Panc1 (cell line): ENCODE measurements around the gene FYB2. TPM values are rescaled to one million over a fixed set of nuclear protein-coding genes. Genes with fewer than 3 reads are reported as not detected.
A peak's percentile ranks its signal among the peaks of the same experiment; 100 is the strongest.

Experiments
- ATAC-seq: fragments of 200-7000 bp; cut with Tn5 transposase; 2 replicates; pipeline ENCODE4 v1.9.1; 2020; ENCODE audit warnings: mild to moderate bottlenecking, moderate library complexity
- BruUV-seq: library from RNA; stranded (reverse); fragments of 400-500 nt; replicated peaks from 2 replicates; lab custom pipeline; 2021; lab: Mats Ljungman, UMichigan
- CTCF ChIA-PET: fragments of 300-600 bp; sonication (Branson Sonifier 250); formaldehyde crosslinking; loops from one replicate; lab custom pipeline; 2022; ENCODE audit warnings: antibody characterized with exemption; lab: Charles Lee
- POLR2A ChIA-PET: fragments of 300-600 bp; sonication (Branson Sonifier 250); formaldehyde crosslinking; loops from one replicate; lab custom pipeline; 2022; ENCODE audit warnings: antibody characterized with exemption; lab: Charles Lee
- DNase-seq: peaks from one replicate; pipeline ENCODE4 v3.0.0-alpha.2; 2010; ENCODE audit warnings: low read depth, low spot score
- H3K27ac ChIP-seq: 2 replicates; pipeline ENCODE4 v1.5.1; 2011; ENCODE audit warnings: mild to moderate bottlenecking, low read length, inconsistent platforms
- H3K27me3 ChIP-seq: fragments of 200-500 bp; sonication (Bioruptor generic); 2 replicates; pipeline ENCODE4 v1.6.0; 2014; ENCODE audit warnings: low read length, inconsistent platforms; ENCODE audit not compliant: control insufficient read depth, insufficient read depth
- H3K36me3 ChIP-seq: fragments of 200-500 bp; sonication (Bioruptor generic); 2 replicates; pipeline ENCODE4 v1.5.1; 2014; ENCODE audit warnings: inconsistent platforms, mild to moderate bottlenecking, low read length, moderate library complexity; ENCODE audit not compliant: control insufficient read depth, insufficient read depth
- H3K4me1 ChIP-seq: 2 replicates; pipeline ENCODE4 v1.5.1; 2011; ENCODE audit warnings: inconsistent platforms, mild to moderate bottlenecking, low read length, moderate library complexity; ENCODE audit not compliant: control insufficient read depth, insufficient read depth
- H3K4me3 ChIP-seq, 2 experiments: 2 replicates each; pipeline ENCODE4 v1.5.1; 2011 to 2012; ENCODE audit warnings: low read depth in 2 of 2, low read length in 2 of 2, mild to moderate bottlenecking in 2 of 2, inconsistent platforms in 1 of 2, moderate library complexity in 1 of 2
- H3K9me3 ChIP-seq: fragments of 200-500 bp; sonication (Bioruptor generic); 2 replicates; pipeline ENCODE4 v1.5.1; 2014; ENCODE audit warnings: low read depth, mild to moderate bottlenecking, inconsistent platforms, low read length, moderate library complexity; ENCODE audit not compliant: control insufficient read depth, insufficient read depth
- POLR2AphosphoS5 ChIP-seq: IDR thresholded peaks from 2 replicates; pipeline ENCODE4 v1.6.1; 2012; ENCODE audit warnings: mild to moderate bottlenecking, low read depth, low read length, moderate library complexity
- SIN3A ChIP-seq: IDR thresholded peaks from 2 replicates; pipeline ENCODE4 v1.6.1; 2012; ENCODE audit warnings: low read depth, mild to moderate bottlenecking, low read length, moderate library complexity, borderline replicate concordance; ENCODE audit not compliant: insufficient read depth
- TCF7L2 ChIP-seq: IDR thresholded peaks from 2 replicates; pipeline ENCODE4 v1.6.1; 2011; ENCODE audit warnings: mild to moderate bottlenecking, low read depth, low read length, inconsistent platforms
- in situ Hi-C: cut with HindIII; loops from 2 replicates; pipeline ENCODE4 v1.10.0; 2016; ENCODE audit warnings: low sequenced_read_pairs, low pct_unique_long_range_greater_than_20kb
- intact Hi-C: fragments of 100-400 bp; cut with micrococcal nuclease; formaldehyde crosslinking; loops from one replicate; pipeline ENCODE4 v1.10.0; 2022; ENCODE audit not compliant: unreplicated experiment
- total RNA-seq: library from RNA; stranded (reverse); gene quantifications from one replicate; pipeline ENCODE4 v1.2.1, GENCODE V29; 2021; ENCODE audit not compliant: unreplicated experiment
- TF ChIP-seq, protein P1 (sequence below), 2 experiments: IDR thresholded peaks; 2 replicates each; pipeline ENCODE4 v1.6.1; 2011 to 2012; ENCODE audit warnings: low read depth in 2 of 2, control low read depth in 1 of 2, low read length in 1 of 2, mild to moderate bottlenecking in 1 of 2, moderate library complexity in 1 of 2; ENCODE audit not compliant: insufficient read depth in 1 of 2
- TF ChIP-seq, protein P2 (sequence below): fragments of 450-650 bp; IDR thresholded peaks from 2 replicates; pipeline ENCODE4 v1.5.1; 2017; ENCODE audit warnings: mild to moderate bottlenecking

Gene FYB2
- total RNA-seq, 1 experiment from 2014 or later, result 0.49 TPM

GRCh38 chr1:56774067-56774609 lies 45.1 kb downstream of the FYB2 start:
- intact Hi-C loops, result no loop called here
- CTCF ChIA-PET, result no interaction called here
- no peaks in the 10 kb centered on the region for H3K4me1 ChIP-seq
- in situ Hi-C loops, result no loop called here
- no peaks in the 10 kb centered on the region for H3K9me3 ChIP-seq
- no peak for TF ChIP-seq TCF7L2
- TF ChIP-seq, protein P1, sequence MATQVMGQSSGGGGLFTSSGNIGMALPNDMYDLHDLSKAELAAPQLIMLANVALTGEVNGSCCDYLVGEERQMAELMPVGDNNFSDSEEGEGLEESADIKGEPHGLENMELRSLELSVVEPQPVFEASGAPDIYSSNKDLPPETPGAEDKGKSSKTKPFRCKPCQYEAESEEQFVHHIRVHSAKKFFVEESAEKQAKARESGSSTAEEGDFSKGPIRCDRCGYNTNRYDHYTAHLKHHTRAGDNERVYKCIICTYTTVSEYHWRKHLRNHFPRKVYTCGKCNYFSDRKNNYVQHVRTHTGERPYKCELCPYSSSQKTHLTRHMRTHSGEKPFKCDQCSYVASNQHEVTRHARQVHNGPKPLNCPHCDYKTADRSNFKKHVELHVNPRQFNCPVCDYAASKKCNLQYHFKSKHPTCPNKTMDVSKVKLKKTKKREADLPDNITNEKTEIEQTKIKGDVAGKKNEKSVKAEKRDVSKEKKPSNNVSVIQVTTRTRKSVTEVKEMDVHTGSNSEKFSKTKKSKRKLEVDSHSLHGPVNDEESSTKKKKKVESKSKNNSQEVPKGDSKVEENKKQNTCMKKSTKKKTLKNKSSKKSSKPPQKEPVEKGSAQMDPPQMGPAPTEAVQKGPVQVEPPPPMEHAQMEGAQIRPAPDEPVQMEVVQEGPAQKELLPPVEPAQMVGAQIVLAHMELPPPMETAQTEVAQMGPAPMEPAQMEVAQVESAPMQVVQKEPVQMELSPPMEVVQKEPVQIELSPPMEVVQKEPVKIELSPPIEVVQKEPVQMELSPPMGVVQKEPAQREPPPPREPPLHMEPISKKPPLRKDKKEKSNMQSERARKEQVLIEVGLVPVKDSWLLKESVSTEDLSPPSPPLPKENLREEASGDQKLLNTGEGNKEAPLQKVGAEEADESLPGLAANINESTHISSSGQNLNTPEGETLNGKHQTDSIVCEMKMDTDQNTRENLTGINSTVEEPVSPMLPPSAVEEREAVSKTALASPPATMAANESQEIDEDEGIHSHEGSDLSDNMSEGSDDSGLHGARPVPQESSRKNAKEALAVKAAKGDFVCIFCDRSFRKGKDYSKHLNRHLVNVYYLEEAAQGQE (IDR thresholded peaks at IDR 0.05; ENCODE audit: insufficient read depth in 1 of 2, low read depth in 2 of 2, low read length in 1 of 2), result no peak
- TF ChIP-seq POLR2AphosphoS5, result no peak
- TF ChIP-seq, protein P2, sequence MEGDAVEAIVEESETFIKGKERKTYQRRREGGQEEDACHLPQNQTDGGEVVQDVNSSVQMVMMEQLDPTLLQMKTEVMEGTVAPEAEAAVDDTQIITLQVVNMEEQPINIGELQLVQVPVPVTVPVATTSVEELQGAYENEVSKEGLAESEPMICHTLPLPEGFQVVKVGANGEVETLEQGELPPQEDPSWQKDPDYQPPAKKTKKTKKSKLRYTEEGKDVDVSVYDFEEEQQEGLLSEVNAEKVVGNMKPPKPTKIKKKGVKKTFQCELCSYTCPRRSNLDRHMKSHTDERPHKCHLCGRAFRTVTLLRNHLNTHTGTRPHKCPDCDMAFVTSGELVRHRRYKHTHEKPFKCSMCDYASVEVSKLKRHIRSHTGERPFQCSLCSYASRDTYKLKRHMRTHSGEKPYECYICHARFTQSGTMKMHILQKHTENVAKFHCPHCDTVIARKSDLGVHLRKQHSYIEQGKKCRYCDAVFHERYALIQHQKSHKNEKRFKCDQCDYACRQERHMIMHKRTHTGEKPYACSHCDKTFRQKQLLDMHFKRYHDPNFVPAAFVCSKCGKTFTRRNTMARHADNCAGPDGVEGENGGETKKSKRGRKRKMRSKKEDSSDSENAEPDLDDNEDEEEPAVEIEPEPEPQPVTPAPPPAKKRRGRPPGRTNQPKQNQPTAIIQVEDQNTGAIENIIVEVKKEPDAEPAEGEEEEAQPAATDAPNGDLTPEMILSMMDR, result no peak
- no peak for TF ChIP-seq SIN3A
- DNase-seq, result no peak
- POLR2A ChIA-PET, result no interaction called here
- peak overlapping the region in 1 of 2 experiments; percentile 34; a peak in 2 of 4 replicates for H3K4me3 ChIP-seq
- no peaks in the 10 kb centered on the region for H3K36me3 ChIP-seq
- BruUV-seq, result no TSS peak
- peak; percentile 53; the same call in 1 of the 2 replicates for ATAC-seq
- H3K27ac ChIP-seq, result no peak overlapping the region
- no peaks in the 10 kb centered on the region for H3K27me3 ChIP-seq

- no TSS peak for BruUV-seq
- TF ChIP-seq, protein P1 (IDR thresholded peaks at IDR 0.05; ENCODE audit: insufficient read depth in 1 of 2, low read depth in 2 of 2, low read length in 1 of 2), result no peak
- Histone ChIP-seq H3K4me1 (no peaks in the 10 kb centered on the region), H3K9me3 (no peaks in the 10 kb centered on the region), H3K4me3 (no peak overlapping the region), H3K27me3 (no peaks in the 10 kb centered on the region), H3K36me3 (no peaks in the 10 kb centered on the region), H3K27ac (no peak overlapping the region)
- DNase-seq (no peak), ATAC-seq (no peak; the same call in 1 of the 2 replicates)
- in situ Hi-C loops (no loop called here), intact Hi-C loops (no loop called here)
- POLR2A ChIA-PET, result no interaction called here
- CTCF ChIA-PET, result no interaction called here
These were observed 45.7 kb downstream of the FYB2 start for GRCh38 chr1:56773341-56774066.
